T-helper 1 cell treated with Interleukin-12 subunit alpha and Interleukin-12 subunit beta and Interleukin-4 antibody, amounts not matched to agents 30 μg/mL and 1 μg/mL, for 36 hours (primary cell): ENCODE data around the gene SFTPB.
"Not testable (repeated sequence)": the region's sequence is repeated elsewhere in the genome, so short reads cannot be mapped to it uniquely, and the experiment has no call there.

ENCODE experiments used
- H3K27ac Mint-ChIP-seq: one replicate; pipeline ENCODE4 v1.8.0; 2021; ENCODE audit warnings: mild to moderate bottlenecking, mixed read lengths
- H3K27me3 Mint-ChIP-seq: one replicate; pipeline ENCODE4 v1.8.0; 2021; ENCODE audit warnings: low read depth, mixed read lengths
- H3K36me3 Mint-ChIP-seq: one replicate; pipeline ENCODE4 v1.8.0; 2021; ENCODE audit warnings: low read depth, mixed read lengths
- H3K4me1 Mint-ChIP-seq: one replicate; pipeline ENCODE4 v1.8.0; 2021; ENCODE audit warnings: low read depth, mixed read lengths
- H3K4me3 Mint-ChIP-seq: one replicate; pipeline ENCODE4 v1.8.0; 2021; ENCODE audit warnings: mild to moderate bottlenecking, moderate library complexity, mixed read lengths
- H3K9me3 Mint-ChIP-seq: one replicate; pipeline ENCODE4 v1.8.0; 2021; ENCODE audit warnings: mixed read lengths

The SFTPB gene

GRCh38 chr2:85675427-85675826 lies 7.4 kb upstream of the SFTPB start:
- Mint-ChIP-seq H3K27me3 (peaks cover 3% of the 10 kb centered on the region), H3K4me3 (no peak overlapping the region), H3K27ac (no peak overlapping the region), H3K9me3 (no peaks in the 10 kb centered on the region), H3K36me3 (peaks cover 2% of the 10 kb centered on the region), H3K4me1 (peaks cover 10% of the 10 kb centered on the region)

DNA sequence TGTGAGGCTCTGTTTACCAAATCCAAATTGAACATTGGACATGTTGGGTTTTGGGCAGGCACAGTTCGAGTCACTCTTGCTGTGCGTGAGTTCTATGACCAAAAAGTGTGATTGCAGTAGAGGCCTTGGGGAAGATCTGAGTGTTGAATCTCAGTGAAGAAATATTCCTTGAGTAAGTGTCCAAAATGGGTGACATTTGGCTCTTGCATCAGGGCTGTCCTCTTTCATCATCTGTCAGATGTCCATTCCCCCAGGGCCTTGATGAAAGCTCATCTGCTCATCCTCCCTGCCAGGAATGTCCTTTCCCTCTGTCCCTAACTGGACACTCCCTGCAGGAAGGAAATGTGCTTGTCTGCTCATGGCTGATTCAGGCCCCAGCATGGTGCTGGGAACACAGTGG lies 6.4 kb upstream of the SFTPB start:
- Mint-ChIP-seq H3K4me3 (no peak overlapping the region), H3K27ac (no peak overlapping the region), H3K36me3 (peaks cover 2% of the 10 kb centered on the region), H3K4me1 (peaks cover 7% of the 10 kb centered on the region), H3K9me3 (no peaks in the 10 kb centered on the region), H3K27me3 (peaks cover 3% of the 10 kb centered on the region)

- Mint-ChIP-seq H3K4me1 (peaks cover 3% of the 10 kb centered on the region), H3K9me3 (no peaks in the 10 kb centered on the region), H3K27ac (no peak overlapping the region), H3K27me3 (peaks cover 3% of the 10 kb centered on the region), H3K4me3 (no peak overlapping the region), H3K36me3 (peaks cover 2% of the 10 kb centered on the region)
Measured at GRCh38 chr2:85673716-85674375, 5.8 kb upstream of the SFTPB start.

GRCh38 chr2:85672456-85672855 lies 4.5 kb upstream of the SFTPB start:
- Mint-ChIP-seq H3K9me3 (no peaks in the 10 kb centered on the region), H3K27ac (no peak overlapping the region), H3K27me3 (peaks cover 3% of the 10 kb centered on the region), H3K36me3 (peaks cover 2% of the 10 kb centered on the region), H3K4me3 (no peak overlapping the region), H3K4me1 (no peaks in the 10 kb centered on the region)

GRCh38 chr2:85670416-85670815 lies 2.4 kb upstream of the SFTPB start:
- not testable (repeated sequence) for H3K9me3 Mint-ChIP-seq, H3K36me3 Mint-ChIP-seq, H3K27ac Mint-ChIP-seq, H3K4me1 Mint-ChIP-seq, H3K27me3 Mint-ChIP-seq, H3K4me3 Mint-ChIP-seq

- H3K4me3 Mint-ChIP-seq = no peak overlapping the region
- H3K4me1 Mint-ChIP-seq = no peaks in the 10 kb centered on the region
- no peaks in the 10 kb centered on the region for H3K9me3 Mint-ChIP-seq
- peaks cover 3% of the 10 kb centered on the region for H3K27me3 Mint-ChIP-seq
- no peak overlapping the region for H3K27ac Mint-ChIP-seq
- peaks cover 2% of the 10 kb centered on the region for H3K36me3 Mint-ChIP-seq
Measured at GRCh38 chr2:85669549-85669948, 1.6 kb upstream of the SFTPB start.

DNA sequence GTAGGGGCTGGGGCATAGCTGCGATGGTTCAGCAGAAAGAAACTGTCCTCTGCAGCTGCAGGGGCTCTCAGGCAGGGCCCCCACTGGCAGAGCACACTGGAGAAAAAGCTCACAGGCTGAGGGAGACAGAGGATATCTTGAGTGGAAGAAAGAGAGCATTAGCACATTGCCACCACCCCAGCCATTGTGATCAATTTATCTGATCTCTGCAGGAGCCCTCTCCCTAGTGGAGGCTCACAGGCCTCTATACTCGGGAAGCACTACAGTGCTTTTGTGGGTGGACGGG lies 801 bp upstream of the SFTPB start:
- H3K9me3 Mint-ChIP-seq = no peaks in the 10 kb centered on the region
- no peak overlapping the region for H3K27ac Mint-ChIP-seq
- no peak overlapping the region for H3K4me3 Mint-ChIP-seq
- H3K27me3 Mint-ChIP-seq = peaks cover 3% of the 10 kb centered on the region
- no peaks in the 10 kb centered on the region for H3K4me1 Mint-ChIP-seq
- H3K36me3 Mint-ChIP-seq = peaks cover 2% of the 10 kb centered on the region

DNA sequence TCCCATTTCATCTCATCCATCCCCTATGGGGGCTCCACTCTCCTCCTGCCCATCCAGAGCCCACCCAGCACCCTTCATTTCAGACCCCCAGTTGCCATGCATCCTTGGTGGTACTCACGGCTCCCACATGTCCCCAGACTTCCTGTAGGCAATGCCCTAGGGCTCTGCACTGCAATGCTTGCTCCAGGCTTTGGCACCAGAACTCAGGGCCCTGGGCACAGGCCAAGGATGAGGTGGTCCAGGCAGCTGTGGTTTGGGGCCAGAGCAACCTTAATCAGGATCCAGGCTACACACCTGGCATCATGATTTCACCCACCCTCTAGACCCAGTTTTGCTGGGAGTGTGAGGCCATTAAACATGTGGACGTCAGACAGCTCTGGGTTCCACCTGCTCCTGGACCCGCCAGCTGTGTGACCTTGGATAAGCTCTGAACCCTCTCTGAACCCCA lies 414 bp downstream of the SFTPB start:
- Mint-ChIP-seq H3K4me3 (no peak overlapping the region), H3K9me3 (no peaks in the 10 kb centered on the region), H3K27ac (no peak overlapping the region), H3K36me3 (no peaks in the 10 kb centered on the region), H3K4me1 (no peaks in the 10 kb centered on the region), H3K27me3 (no peaks in the 10 kb centered on the region)

DNA sequence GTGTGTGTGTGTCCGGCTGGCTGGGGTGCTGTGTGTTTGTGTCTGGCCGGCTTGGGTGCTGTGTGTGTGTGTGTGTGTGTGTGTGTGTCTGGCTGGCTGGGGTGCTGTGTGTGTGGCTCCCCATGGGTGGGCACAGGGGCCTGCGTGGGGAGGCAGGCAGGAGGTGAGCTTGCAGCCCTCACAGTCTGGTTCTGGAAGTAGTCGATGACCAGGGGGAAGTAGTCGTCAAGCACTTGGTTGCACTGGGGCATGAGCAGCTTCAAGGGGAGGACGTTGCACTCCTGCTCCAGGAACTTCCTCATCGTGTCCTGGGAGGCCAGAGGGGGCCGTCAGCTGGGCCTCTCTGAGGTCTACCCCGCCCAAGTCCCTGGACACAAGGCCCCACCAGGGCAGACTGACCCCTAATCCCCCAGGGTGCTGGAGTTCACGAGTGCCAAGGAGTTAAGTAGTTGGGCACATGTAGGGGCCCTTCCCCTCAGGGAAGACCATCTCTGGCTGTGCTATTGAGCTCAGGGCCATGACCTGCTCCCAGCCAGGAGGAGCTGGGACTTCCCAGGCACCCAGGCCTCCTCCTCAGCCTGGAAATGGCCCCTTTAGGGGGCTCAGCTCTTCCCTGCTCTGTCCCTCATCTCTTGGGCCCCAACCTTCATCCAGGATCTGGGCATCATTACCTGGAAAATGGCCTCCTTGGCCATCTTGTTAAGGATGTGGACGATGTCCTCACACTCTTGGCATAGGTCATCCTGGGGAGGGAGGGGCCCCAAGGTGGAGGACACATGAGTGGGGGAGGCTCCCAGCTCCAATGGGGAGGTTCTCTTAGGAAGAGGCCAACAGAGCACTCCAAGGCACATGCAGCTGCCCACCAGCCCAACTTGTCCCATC lies 1.3 kb downstream of the SFTPB start:
- no peaks in the 10 kb centered on the region for H3K27me3 Mint-ChIP-seq
- no peak overlapping the region for H3K27ac Mint-ChIP-seq
- H3K4me3 Mint-ChIP-seq = no peak overlapping the region
- H3K4me1 Mint-ChIP-seq = no peaks in the 10 kb centered on the region
- no peaks in the 10 kb centered on the region for H3K36me3 Mint-ChIP-seq
- no peaks in the 10 kb centered on the region for H3K9me3 Mint-ChIP-seq

DNA sequence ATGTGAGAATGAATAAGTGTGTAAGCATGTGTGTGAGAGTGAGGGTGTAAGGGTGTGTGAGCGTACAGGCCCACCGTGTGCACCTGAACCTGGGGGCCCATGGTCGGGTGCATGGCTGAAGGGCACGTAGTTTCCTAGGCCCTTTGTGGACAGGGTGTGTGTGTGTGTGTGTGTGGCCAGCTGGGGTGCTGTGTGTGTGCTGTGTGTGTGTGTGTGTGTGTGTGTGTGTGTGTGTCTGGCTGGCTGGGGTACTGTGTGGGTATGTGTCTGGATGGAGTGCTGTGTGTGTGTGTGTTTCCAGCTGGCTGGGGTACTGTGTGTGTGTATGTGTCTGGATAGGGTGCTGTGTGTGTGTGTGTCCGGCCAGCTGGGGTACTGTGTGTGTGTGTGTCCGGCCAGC lies 2.0 kb downstream of the SFTPB start:
- no peak overlapping the region for H3K27ac Mint-ChIP-seq
- H3K27me3 Mint-ChIP-seq = no peaks in the 10 kb centered on the region
- H3K36me3 Mint-ChIP-seq = no peaks in the 10 kb centered on the region
- no peak overlapping the region for H3K4me3 Mint-ChIP-seq
- no peaks in the 10 kb centered on the region for H3K9me3 Mint-ChIP-seq
- H3K4me1 Mint-ChIP-seq = no peaks in the 10 kb centered on the region

DNA sequence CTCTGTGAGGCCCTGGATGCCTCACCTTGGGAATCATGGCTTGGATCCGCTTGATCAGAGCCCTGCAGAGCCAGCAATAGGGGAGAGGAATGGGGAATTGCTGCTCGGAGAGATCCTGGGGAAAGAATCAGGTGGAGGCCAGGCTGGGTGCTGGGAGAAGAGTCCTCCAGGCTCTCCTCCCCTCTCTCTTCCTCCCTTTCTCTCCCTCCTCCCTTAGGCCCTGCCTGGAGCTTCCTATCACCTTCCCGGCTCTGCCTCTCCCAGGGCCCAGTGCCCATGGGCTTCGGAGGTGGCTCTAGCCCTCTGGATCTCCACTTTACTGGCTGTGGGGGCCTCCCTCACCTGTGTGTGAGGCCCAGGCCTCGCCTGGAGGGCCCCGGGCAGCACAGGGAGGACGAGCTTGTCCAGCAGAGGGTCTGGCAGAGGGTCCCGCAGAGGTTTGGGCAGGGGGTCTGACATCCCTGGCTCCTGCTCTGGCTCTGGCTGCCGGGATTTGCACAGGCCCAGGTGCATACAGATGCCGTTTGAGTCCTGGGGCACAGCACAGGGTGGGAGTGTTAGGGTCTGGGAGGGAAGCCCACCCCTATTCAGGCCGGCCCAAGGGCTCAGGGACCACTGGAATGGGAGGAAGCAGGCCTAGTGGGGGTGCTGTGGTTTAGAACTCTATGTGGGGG lies 2.6 kb downstream of the SFTPB start:
- H3K9me3 Mint-ChIP-seq = no peaks in the 10 kb centered on the region
- H3K36me3 Mint-ChIP-seq = no peaks in the 10 kb centered on the region
- H3K4me1 Mint-ChIP-seq = no peaks in the 10 kb centered on the region
- H3K27me3 Mint-ChIP-seq = no peaks in the 10 kb centered on the region
- no peak overlapping the region for H3K4me3 Mint-ChIP-seq
- no peak overlapping the region for H3K27ac Mint-ChIP-seq

DNA sequence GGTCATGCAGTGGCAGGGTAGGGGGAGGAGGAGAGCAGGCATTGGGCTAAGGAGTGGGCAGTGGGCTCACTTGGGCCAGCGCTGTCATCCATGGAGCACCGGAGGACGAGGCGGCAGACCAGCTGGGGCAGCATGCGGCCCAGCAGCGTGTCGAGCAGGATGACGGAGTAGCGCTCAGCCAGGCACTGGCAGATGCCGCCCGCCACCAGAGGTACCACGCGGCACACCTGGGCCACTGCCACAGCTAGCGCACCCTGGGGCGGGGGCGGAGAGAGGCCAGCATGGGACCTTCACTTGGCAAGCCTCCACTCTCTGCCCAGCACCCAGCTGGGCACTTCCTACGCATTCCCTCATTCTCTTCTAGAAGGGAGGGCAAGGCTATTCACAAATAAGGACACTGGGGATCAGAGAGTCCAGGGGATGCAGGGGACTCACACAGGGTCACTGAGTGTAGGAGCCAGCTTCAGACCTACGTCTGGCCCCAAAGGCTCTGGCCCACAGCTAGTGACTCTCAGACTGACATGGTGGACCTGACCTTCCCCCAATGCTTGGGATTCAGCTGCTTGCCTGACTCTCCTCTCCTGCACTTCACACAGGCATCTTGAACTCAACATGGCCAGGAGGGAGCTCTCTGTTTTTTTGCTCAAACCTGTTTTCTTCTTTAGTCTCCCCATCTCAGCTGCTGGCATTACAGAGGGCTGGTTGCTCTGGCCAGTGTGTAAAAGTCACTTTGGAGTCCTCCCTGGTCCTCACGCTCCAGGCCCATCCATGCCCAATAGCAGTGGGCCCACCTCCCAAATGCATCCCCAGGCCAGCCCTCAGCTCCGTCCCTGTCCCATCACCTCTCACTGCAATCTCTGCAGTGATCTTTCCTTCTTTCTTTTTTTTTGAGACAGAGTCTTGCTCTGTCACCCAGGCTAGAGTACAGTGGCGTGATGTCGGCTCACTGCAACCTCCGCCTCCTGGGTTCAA lies 4.1 kb downstream of the SFTPB start:
- no peaks in the 10 kb centered on the region for H3K4me1 Mint-ChIP-seq
- no peaks in the 10 kb centered on the region for H3K9me3 Mint-ChIP-seq
- no peaks in the 10 kb centered on the region for H3K36me3 Mint-ChIP-seq
- H3K27ac Mint-ChIP-seq = no peak overlapping the region
- no peak overlapping the region for H3K4me3 Mint-ChIP-seq
- H3K27me3 Mint-ChIP-seq = no peaks in the 10 kb centered on the region

DNA sequence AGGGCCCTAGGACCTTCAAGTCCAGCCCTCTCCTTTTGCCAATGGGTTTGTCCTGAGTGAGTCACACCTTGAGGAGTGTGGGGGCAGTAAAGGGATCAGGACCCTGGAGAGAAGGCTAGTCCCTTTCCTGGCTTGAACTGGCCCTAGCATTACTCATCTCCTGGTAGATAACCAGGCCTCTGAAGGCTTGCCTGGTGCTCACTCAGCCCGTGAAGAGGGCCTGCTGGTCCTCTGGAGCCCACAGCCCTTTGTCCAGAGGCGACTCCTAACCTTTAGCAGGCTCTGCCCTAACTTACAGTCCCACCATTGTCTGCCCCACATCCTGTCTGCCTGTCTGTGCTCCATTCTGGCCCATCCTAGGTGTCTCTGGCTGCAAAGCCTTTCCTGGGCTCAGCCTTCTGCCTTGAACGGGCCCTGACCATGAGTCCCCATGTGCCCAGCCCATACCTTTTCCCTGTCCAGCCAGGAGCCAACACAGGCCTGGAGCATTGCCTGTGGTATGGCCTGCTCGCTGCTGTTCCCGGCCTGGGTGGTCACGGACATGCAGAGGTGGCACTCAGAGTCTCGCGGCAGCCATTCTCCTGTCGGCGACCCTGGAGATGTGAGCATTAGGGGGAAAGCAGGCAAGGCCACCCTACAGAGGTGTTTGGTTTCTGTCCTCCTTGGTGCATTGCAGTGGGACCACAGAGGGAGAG lies 5.0 kb downstream of the SFTPB start:
- H3K27ac Mint-ChIP-seq = no peak overlapping the region
- H3K9me3 Mint-ChIP-seq = no peaks in the 10 kb centered on the region
- no peaks in the 10 kb centered on the region for H3K4me1 Mint-ChIP-seq
- H3K4me3 Mint-ChIP-seq = no peak overlapping the region
- no peaks in the 10 kb centered on the region for H3K36me3 Mint-ChIP-seq
- no peaks in the 10 kb centered on the region for H3K27me3 Mint-ChIP-seq
